B cell (primary cell): ENCODE results near the gene TRABD. TPM values are rescaled to one million over a fixed set of nuclear protein-coding genes. Genes with fewer than 3 reads are reported as not detected.

Source experiments
- ATAC-seq: fragments of 200-7000 bp; cut with Tn5 transposase; one replicate; pipeline ENCODE4 v1.10.0; 2021; ENCODE audit warnings: low read depth, mild to moderate bottlenecking, moderate number of reproducible peaks, moderate library complexity
- CTCF ChIA-PET: fragments of 350-600 bp; sonication (Branson Sonifier 250); formaldehyde crosslinking; loops from one replicate; lab custom pipeline; 2021; ENCODE audit warnings: antibody characterized with exemption, inconsistent platforms; lab: Charles Lee
- POLR2A ChIA-PET: fragments of 350-600 bp; sonication (Branson Sonifier 250); formaldehyde crosslinking; loops from one replicate; lab custom pipeline; 2021; ENCODE audit warnings: antibody characterized with exemption; lab: Charles Lee
- DNase-seq: peaks from one replicate; pipeline ENCODE4 v3.0.0; 2013
- H2AFZ ChIP-seq: 2 replicates; pipeline ENCODE4 v1.6.1; 2012; ENCODE audit warnings: mild to moderate bottlenecking, low read depth, low read length; ENCODE audit not compliant: insufficient read depth, poor library complexity, severe bottlenecking
- H3K27ac ChIP-seq, 2 donors: 1 replicate in 1 of 2; 2 replicates in 1 of 2; pipeline ENCODE4 v1.5.1; 2012 to 2013; ENCODE audit warnings: low read length in 2 of 2, mild to moderate bottlenecking in 2 of 2, moderate library complexity in 1 of 2
- H3K27me3 ChIP-seq, 4 experiments: fragments of 200-600 bp in 1 of 4; sonication (generic) in 1 of 4; replicated peaks in 1 of 4; 1 replicate in 2 of 4; 2 replicates in 2 of 4; pipeline versions ENCODE4 v1.6.1 to v1.7.0; 2013 to 2016; ENCODE audit warnings: low read length in 3 of 4, mild to moderate bottlenecking in 2 of 4, mixed read lengths in 1 of 4, moderate library complexity in 1 of 4; ENCODE audit not compliant: insufficient read depth in 4 of 4, control insufficient read depth in 3 of 4; ENCODE audit errors: control extremely low read depth in 1 of 4
- H3K36me3 ChIP-seq, 2 experiments: replicated peaks in 1 of 2; 1 replicate in 1 of 2; 2 replicates in 1 of 2; pipeline versions ENCODE4 v1.6.1 to v1.7.1; 2013; ENCODE audit warnings: low read length in 1 of 2; ENCODE audit not compliant: insufficient read depth in 2 of 2, control insufficient read depth in 1 of 2; ENCODE audit errors: control extremely low read depth in 1 of 2, extremely low read depth in 1 of 2
- H3K4me1 ChIP-seq, 2 donors: fragments of 200-600 bp in 1 of 2; sonication (generic) in 1 of 2; 1 replicate in 1 of 2; 2 replicates in 1 of 2; pipeline versions ENCODE4 v1.5.1 to v1.6.1; 2013 to 2017; ENCODE audit warnings: low read length in 2 of 2; ENCODE audit not compliant: control insufficient read depth in 2 of 2, insufficient read depth in 2 of 2
- H3K4me2 ChIP-seq: replicated peaks from 2 replicates; pipeline ENCODE3; 2012; ENCODE audit warnings: mild to moderate bottlenecking, low read depth, low read length; ENCODE audit not compliant: poor library complexity, severe bottlenecking
- H3K4me3 ChIP-seq, 5 experiments: fragments of 200-600 bp in 1 of 5; sonication (generic) in 1 of 5; 1 replicate in 3 of 5; 2 replicates in 2 of 5; pipeline versions ENCODE4 v1.5.1 to v1.7.0; 2011 to 2016; ENCODE audit warnings: low read length in 4 of 5, mild to moderate bottlenecking in 4 of 5, low read depth in 2 of 5, control low read depth in 1 of 5, moderate library complexity in 1 of 5; ENCODE audit not compliant: insufficient read depth in 1 of 5; ENCODE audit errors: control extremely low read depth in 1 of 5, extremely low read depth in 1 of 5
- H3K79me2 ChIP-seq: fragments of 200-600 bp; sonication (generic); one replicate; pipeline ENCODE4 v1.6.0; 2016; ENCODE audit warnings: low read length; ENCODE audit not compliant: control insufficient read depth, insufficient read depth
- H3K9ac ChIP-seq: fragments of 200-600 bp; sonication (generic); 2 replicates; pipeline ENCODE4 v1.6.1; 2017; ENCODE audit warnings: mild to moderate bottlenecking, low read length, moderate library complexity
- H3K9me3 ChIP-seq, 3 donors: one replicate each; pipeline versions ENCODE4 v1.6.1 to v1.7.1; 2013; ENCODE audit warnings: low read length in 2 of 3; ENCODE audit not compliant: control insufficient read depth in 2 of 3, insufficient read depth in 1 of 3; ENCODE audit errors: control extremely low read depth in 1 of 3
- H4K20me1 ChIP-seq: 2 replicates; pipeline ENCODE4 v1.6.0; 2012; ENCODE audit warnings: mild to moderate bottlenecking, low read length; ENCODE audit not compliant: insufficient read depth, control insufficient read depth, poor library complexity, severe bottlenecking
- H3K27ac Mint-ChIP-seq: one replicate; pipeline ENCODE4 v1.8.0; 2021; ENCODE audit warnings: mixed read lengths
- H3K27me3 Mint-ChIP-seq: one replicate; pipeline ENCODE4 v1.8.0; 2021; ENCODE audit warnings: mixed read lengths
- H3K4me1 Mint-ChIP-seq: one replicate; pipeline ENCODE4 v1.8.0; 2021; ENCODE audit warnings: mixed read lengths
- H3K4me3 Mint-ChIP-seq: one replicate; pipeline ENCODE4 v1.8.0; 2021; ENCODE audit warnings: mixed read lengths
- H3K9me3 Mint-ChIP-seq: one replicate; pipeline ENCODE4 v1.8.0; 2022; ENCODE audit warnings: mixed read lengths; ENCODE audit not compliant: insufficient read depth
- EZH2 ChIP-seq: IDR thresholded peaks from 2 replicates; pipeline ENCODE4 v1.6.1; 2012; ENCODE audit warnings: borderline replicate concordance, low read depth, mild to moderate bottlenecking, moderate library complexity, low read length; ENCODE audit not compliant: insufficient read depth, poor library complexity, severe bottlenecking
- WGBS: methylation state at CpG from one replicate; pipeline ENCODE4 v1.1.5; 2013; ENCODE audit warnings: missing lambda C conversion rate; ENCODE audit not compliant: insufficient coverage; 5-methylcytosine and 5-hydroxymethylcytosine counted together
- intact Hi-C: fragments of 100-400 bp; cut with micrococcal nuclease; formaldehyde crosslinking; loops from one replicate; pipeline ENCODE4 v1.10.0; 2022
- polyA plus RNA-seq: library from polyadenylated mRNA; depleted of rRNA; stranded (reverse); fragments of >200 nt; gene quantifications from 2 replicates; pipeline ENCODE4 v1.2.3, GENCODE V29; 2012
- total RNA-seq, 2 donors: library from RNA; stranded (reverse); fragments of 120-200 nt in 1 of 2; gene quantifications; 1 replicate in 1 of 2; 2 replicates in 1 of 2; pipeline versions ENCODE4 v1.2.3 to v1.2.4, GENCODE V29; 2013 to 2022
- TF ChIP-seq, protein P1 (sequence below): fragments of 200-600 bp; IDR thresholded peaks from one replicate; pipeline ENCODE4 v1.8.0; 2022; ENCODE audit warnings: antibody characterized with exemption, mild to moderate bottlenecking

The TRABD gene
- total and polyA plus RNA-seq, 2 donors (not counting 1 experiment from before 2014, with no cell fraction given) = 164 to 200 TPM

DNA sequence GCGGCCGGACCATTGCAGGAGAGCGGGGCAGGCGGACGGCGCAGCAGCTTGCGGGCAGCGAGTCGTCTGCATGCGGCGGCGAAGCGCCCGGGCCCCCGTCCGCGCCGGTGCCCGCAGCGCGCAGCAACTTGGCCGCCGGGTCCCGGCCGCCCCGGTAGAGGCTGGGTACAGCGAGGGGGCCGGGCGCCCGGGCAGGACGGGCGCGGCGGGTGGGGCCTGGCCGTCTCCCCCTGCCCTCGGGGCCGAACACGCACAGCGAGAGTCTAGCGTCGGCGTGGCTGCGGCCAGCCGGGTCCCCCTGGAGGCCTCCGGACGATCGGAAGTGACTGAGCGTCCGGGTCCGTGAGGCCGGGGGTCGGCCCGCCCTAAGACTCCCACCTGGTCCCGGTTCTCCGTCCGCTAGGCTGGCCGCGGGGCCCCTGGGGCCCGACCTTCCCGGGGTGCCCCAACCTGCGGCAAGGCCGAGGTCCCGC, 775 bp upstream of the TRABD start:
- ChIA-PET CTCF (interaction anchor here (0.9 kb wide), 1 partner anchor 24 kb away, joined by 4 read pairs; no protein-coding TSS in a partner anchor), POLR2A (interaction anchor here (0.6 to 1.1 kb wide), 2 partner anchors 11 kb away, joined by 3 read pairs; no protein-coding TSS in a partner anchor)
- H3K4me1 ChIP-seq = peaks cover 50 to 54% of the 10 kb centered on the region in 2 donors
- no peak for TF ChIP-seq EZH2
- TF ChIP-seq, protein P1, sequence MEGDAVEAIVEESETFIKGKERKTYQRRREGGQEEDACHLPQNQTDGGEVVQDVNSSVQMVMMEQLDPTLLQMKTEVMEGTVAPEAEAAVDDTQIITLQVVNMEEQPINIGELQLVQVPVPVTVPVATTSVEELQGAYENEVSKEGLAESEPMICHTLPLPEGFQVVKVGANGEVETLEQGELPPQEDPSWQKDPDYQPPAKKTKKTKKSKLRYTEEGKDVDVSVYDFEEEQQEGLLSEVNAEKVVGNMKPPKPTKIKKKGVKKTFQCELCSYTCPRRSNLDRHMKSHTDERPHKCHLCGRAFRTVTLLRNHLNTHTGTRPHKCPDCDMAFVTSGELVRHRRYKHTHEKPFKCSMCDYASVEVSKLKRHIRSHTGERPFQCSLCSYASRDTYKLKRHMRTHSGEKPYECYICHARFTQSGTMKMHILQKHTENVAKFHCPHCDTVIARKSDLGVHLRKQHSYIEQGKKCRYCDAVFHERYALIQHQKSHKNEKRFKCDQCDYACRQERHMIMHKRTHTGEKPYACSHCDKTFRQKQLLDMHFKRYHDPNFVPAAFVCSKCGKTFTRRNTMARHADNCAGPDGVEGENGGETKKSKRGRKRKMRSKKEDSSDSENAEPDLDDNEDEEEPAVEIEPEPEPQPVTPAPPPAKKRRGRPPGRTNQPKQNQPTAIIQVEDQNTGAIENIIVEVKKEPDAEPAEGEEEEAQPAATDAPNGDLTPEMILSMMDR = no peak
- H3K27ac ChIP-seq = no peak overlapping the region
- WGBS = 6% methylated on average over 63 of the region's 63 CpGs
- peak overlapping the region; percentile 38 to 70 (median 61) for H3K4me3 ChIP-seq
- Mint-ChIP-seq H3K27me3 (no peaks in the 10 kb centered on the region), H3K27ac (peak overlapping the region; percentile 46), H3K9me3 (no peaks in the 10 kb centered on the region), H3K4me1 (peaks cover 37% of the 10 kb centered on the region), H3K4me3 (peak overlapping the region; percentile 89)
- no peaks in the 10 kb centered on the region for H4K20me1 ChIP-seq
- ATAC-seq = no peak
- intact Hi-C loops = loop anchor here (1.0 to 2.0 kb wide), 2 partner anchors 12 to 16 kb away; partner anchors contain the start of gene SELENOO
- H3K79me2 ChIP-seq = peaks cover 11% of the 10 kb centered on the region
- H3K4me2 ChIP-seq = peak overlapping the region; percentile 99
- no peak for DNase-seq
- H3K27me3 ChIP-seq = peaks cover 0 to 21% (median 2%) of the 10 kb centered on the region in 4 experiments
- H2AFZ ChIP-seq = peak overlapping the region; percentile 76
- H3K36me3 ChIP-seq = peaks cover 0 to 7% of the 10 kb centered on the region in 2 experiments
- peak overlapping the region; percentile 80 for H3K9ac ChIP-seq
- no peaks in the 10 kb centered on the region for H3K9me3 ChIP-seq

DNA sequence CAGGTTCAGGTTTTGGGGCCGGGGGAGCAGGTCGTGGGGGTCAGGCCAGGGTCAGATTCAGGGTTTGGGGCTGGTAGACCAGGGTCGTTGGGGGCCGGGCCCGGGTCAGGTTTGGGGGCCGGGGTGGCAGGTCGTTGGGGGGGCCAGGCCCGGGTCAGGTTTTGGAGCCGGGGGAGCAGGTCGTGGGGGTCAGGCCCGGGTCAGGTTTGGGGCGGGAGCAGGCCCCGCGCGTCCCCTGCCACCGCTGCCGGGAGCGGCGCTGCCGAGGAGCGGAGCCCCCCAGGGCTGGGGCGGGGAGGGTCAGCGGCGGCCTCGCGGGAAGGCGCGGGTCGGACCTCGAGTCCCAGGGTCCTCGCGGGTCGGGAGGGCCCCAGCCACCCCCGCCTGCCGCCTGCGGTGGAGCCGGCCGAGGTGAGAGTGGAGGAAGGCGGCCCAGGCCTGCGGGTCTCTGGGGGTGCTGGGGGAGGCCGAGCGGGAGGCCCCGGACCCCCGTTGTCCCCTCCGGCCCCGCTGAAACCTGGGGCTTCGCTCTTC, 535 bp downstream of the TRABD start:
- Histone ChIP-seq H3K9me3 (no peaks in the 10 kb centered on the region), H4K20me1 (no peaks in the 10 kb centered on the region), H3K79me2 (peaks cover 11% of the 10 kb centered on the region), H3K4me3 (peak overlapping the region; percentile 47 to 76 (median 59)), H3K4me2 (peak overlapping the region; percentile 93), H3K4me1 (peaks cover 55 to 61% of the 10 kb centered on the region in 2 donors), H3K27me3 (peaks cover 0 to 17% (median 2%) of the 10 kb centered on the region in 4 experiments), H3K9ac (peak overlapping the region; percentile 74), H3K36me3 (peaks cover 0 to 7% of the 10 kb centered on the region in 2 experiments), H3K27ac (peak overlapping the region; percentile 38 to 71), H2AFZ (peak overlapping the region; percentile 21)
- Mint-ChIP-seq H3K4me3 (peak overlapping the region; percentile 90), H3K27me3 (no peaks in the 10 kb centered on the region), H3K4me1 (peaks cover 42% of the 10 kb centered on the region), H3K27ac (peak overlapping the region; percentile 86), H3K9me3 (no peaks in the 10 kb centered on the region)
- ChIA-PET CTCF (interaction anchor here (0.6 to 2.2 kb wide), 3 partner anchors 20 to 37 kb away, joined by 3 to 9 read pairs (median 6); no protein-coding TSS in a partner anchor), POLR2A (interaction anchor here (0.6 to 1.5 kb wide), 5 partner anchors 11 to 236 kb away, joined by 4 to 8 read pairs (median 7); no protein-coding TSS in a partner anchor)
- intact Hi-C loops = no loop called here
- WGBS = under 1% methylated on average over 41 of the region's 47 CpGs
- ATAC-seq (no peak), DNase-seq (peak; percentile 39)
- TF ChIP-seq, protein P1 = no peak
- TF ChIP-seq EZH2 = no peak
